ENCODE measurements around the gene SUSD6.

Gene SUSD6

GRCh38 chr14:69650948-69651369 lies 39.6 kb downstream of the SUSD6 start:
- no peak for DNase-seq (ENCODE audit: low read depth in 2 of 2)

GRCh38 chr14:69651664-69652063 lies 40.3 kb downstream of the SUSD6 start:
- no peak for DNase-seq (ENCODE audit: low read depth in 2 of 2)

GRCh38 chr14:69652942-69653684 lies 41.7 kb downstream of the SUSD6 start:
- no peak for DNase-seq (ENCODE audit: low read depth in 2 of 2)

DNA sequence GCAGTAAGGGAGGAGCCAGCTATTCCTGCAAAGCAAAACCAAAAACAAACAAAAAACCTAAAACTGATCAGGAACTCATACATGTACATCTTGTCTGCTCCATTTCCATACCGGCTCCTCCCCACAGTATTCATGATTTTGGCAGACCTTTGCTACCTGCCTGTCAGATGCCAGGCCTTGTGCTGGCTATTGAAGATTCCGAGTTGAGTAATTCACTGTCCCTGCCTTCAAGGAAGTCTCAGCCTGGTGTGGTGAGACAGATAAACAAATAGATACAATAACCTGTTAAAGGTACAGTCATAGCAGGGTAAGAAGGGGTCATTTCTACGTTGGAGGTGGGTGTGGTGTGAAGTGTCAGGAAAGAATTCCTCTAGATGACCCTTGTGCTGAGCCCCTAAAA lies 42.7 kb downstream of the SUSD6 start:
- no peak for DNase-seq (ENCODE audit: low read depth in 2 of 2)

- no peak for DNase-seq (ENCODE audit: low read depth in 2 of 2)
Measured at GRCh38 chr14:69657950-69658355, 46.6 kb downstream of the SUSD6 start.

DNA sequence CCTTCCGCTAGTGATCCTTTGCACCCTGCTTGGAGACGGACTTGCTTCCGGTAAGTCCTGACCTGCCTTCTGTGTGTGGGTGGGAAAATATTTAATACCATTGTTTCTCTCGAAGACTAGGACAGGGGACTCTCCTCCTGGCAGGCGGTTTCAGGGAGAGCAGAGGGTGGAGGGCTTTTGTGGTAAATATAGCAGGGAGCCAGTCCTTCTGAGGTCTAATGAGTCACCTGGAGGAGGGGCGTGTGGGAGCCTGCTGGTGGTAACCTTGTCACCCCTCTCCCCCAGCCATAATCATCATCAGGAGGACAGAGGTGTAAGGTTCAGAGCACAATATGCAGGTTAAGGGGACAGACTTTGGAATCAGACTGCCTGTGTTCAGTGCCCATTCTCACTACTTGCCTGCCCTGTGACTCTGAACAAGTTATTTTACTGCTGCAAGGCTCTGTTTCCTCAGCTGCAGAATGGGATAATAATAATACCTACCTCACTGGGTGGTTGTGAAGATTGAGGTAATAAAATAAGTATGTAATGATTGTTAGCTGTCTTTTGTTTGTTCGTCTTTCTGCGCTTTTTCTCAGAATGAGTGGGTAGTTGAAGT lies 47.4 kb downstream of the SUSD6 start:
- DNase-seq (ENCODE audit: low read depth in 2 of 2), result no peak

DNA sequence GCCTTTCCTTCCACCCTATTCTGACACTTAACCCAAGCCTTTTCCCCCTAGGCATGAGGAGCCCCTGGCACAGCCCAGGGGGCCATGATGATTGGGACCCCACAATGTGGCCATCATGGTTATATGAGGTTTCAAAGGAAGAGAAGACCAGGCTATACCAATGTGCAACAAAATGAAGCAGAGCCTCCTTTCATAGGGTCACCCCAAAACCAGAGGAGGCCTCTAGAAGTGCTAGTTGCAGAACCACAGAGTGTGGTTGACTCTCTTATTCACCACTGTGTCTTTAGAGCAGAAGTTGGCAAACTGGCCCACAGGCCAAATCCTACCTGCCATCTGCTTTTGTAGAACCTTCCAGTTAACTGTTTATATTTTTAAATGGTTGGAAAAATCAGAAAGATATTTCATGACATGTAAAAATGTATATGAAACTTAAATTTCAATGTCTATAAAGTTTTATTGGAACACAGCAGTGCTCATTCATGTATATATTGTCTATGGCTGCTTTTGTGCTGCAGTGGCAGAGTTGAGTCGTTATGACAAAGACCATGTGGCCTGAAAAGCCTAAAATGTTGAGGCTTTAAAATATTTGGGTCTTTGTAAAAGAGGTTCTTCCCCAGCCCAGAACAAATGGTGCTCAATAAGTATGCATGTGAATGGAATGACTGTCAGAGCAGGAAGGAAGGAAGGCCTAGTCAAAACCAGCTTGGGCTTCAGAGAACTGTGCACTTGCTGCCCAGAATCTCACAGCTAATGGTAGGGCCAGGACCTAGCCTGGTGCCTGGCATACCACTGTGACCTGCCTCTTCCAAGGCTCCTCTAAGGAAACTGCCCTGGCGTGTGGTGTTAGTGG lies 49.2 kb downstream of the SUSD6 start:
- DNase-seq (ENCODE audit: low read depth in 2 of 2), result no peak

DNA sequence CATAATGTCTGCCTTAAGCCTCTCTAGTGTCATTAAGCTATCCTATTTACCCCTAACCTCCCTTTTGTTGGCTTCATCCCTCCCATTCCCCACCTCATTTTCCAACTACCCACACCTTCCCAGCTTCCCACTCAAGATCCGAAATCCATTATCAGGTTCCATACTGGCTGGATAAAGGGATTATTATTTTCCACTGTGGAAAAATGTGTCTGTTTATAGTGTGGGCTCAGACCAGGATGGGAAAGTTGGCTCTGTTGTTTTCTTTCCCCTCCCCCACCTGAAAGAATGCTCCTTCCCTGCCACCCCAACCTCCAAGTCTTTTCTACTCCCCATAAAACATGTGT lies 49.8 kb downstream of the SUSD6 start:
- no peak for DNase-seq (ENCODE audit: low read depth in 2 of 2)

GRCh38 chr14:69662636-69663299 lies 51.4 kb downstream of the SUSD6 start:
- no peak for DNase-seq (ENCODE audit: low read depth in 2 of 2)

DNA sequence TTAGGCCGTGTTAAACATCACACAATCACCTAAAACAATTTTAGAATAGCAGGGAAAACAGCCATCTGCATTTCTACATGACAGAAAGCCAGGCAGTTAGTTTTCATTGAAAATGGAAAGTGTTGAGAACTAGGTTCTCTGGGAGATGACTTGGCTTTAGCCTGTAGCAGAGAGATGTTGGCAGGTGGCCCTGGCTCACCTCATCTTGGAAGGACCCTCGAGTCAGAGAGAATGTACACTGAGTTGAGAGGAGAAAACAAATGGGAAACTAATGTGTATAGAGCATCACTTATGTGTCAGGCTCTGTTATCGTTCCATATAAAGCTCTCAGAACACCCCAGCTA lies 51.9 kb downstream of the SUSD6 start:
- DNase-seq (ENCODE audit: low read depth in 2 of 2), result no peak

GRCh38 chr14:69664265-69664664 lies 52.9 kb downstream of the SUSD6 start:
- DNase-seq (ENCODE audit: low read depth in 2 of 2), result no peak

DNA sequence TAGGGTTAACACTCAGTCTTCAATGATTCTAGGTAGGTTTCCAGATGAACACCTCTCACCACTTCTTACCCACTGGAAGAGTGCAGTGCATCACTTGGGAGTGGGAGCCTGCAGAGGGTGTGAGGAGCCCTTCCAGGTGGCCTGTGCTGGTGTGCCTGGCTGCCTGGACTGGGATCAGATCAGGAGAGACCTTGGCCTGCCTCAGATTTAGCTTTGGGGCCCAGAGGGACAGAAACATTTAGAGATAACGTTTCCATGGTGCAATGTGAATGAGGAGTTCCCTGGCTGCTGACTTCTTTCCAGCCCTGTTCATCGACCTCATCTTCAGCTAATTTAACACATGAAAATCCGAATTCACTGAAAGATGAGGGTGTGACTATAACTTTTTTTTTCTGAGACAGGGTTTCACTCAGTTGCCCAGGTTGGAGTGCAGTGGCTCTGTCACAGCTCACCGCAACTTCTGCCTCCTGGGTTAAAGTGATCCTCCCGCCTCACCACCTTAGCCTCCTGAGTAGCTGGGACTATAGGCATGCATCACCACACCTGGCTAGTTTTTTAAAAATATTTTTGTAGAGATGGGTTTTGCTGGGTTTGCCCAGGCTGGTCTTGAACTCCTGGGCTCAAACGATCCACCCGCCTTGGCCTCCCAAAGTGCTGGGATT lies 53.6 kb downstream of the SUSD6 start:
- DNase-seq (ENCODE audit: low read depth in 2 of 2), result no peak

DNA sequence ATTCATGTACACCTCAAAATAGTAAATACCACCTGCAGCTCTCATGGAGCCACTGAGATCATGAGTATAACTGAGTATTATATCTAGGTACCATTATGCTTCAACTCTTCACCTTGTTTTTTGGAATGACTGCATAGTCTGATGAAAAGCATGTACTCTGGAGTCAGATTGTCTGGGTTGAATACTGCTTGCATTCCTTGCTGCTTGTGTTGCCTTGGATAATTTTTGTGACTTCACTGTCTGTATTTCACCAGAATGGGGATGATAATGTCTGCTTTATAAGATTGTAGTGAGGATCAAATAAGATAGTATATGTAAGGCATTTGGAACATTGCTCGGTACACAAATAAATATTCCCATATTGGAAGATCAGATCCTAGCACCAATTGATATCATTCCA lies 54.2 kb downstream of the SUSD6 start:
- no peak for DNase-seq (ENCODE audit: low read depth in 2 of 2)

DNA sequence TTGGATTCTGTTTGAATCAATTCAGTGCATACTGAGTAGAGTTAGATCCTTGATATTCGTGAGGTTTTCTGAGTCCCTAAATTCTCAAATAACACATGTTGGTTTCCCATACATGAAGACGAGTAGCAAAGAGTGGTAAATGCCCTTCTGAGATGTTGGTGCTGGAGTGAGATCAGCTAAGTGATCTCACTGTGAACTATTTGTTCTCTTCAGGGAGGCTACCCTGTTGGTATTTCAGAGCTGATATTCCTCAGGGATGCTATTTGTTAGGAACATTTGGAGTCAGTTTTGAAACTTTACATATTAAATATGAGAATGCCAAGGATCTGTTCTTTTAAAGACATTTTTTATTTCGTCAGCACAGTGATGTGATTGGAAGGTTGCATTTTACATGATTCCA lies 54.7 kb downstream of the SUSD6 start:
- no peak for DNase-seq (ENCODE audit: low read depth in 2 of 2)

DNA sequence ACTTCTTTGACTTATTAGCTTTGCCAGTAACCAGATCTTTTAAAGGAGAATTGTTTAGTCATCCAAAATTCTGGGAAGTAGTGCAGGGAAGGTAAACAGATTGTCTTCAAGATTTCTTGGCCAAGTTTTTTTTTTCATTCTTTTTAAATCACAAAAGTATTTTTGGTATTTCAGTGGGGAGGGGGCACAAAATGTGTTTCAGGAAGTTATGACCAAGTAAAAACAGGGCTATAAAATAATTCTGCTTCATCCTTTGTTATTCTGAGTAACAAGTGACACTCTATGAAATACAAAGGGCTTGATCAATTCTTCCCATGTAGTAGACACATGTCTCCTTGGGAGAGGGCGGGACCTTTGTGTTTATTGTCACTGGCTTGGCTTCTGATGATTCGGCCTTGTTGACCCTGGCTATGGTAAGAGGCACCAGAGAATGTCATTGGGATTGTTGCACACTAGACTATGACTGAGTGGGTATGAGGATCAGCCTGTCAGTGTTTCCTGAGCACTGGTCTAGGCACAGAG lies 55.4 kb downstream of the SUSD6 start:
- DNase-seq (ENCODE audit: low read depth in 2 of 2), result no peak

DNA sequence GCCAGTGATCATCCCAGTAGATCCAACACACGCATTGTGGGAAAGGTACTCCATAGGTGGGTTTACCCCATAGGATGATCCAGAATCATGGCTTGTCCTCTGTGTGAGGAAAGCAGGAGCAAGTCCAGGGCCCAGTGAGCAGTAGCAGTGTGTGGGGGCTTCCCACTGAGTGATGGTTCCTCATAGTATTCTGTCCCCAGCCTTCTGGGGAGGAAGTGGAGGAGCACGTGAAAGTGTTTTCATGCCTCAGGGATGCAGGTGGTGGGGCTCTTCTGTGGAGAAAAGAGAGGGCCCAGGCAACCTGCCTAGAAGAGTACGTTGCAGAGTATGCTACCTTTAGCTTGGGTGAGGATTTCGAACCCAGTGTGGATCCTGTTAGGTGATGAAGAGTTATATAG lies 56.5 kb downstream of the SUSD6 start:
- DNase-seq (ENCODE audit: low read depth in 2 of 2), result no peak

GRCh38 chr14:69669375-69669774 lies 58.0 kb downstream of the SUSD6 start:
- no peak for DNase-seq (ENCODE audit: low read depth in 2 of 2)

GRCh38 chr14:69670093-69670492 lies 58.7 kb downstream of the SUSD6 start:
- no peak for DNase-seq (ENCODE audit: low read depth in 2 of 2)

DNA sequence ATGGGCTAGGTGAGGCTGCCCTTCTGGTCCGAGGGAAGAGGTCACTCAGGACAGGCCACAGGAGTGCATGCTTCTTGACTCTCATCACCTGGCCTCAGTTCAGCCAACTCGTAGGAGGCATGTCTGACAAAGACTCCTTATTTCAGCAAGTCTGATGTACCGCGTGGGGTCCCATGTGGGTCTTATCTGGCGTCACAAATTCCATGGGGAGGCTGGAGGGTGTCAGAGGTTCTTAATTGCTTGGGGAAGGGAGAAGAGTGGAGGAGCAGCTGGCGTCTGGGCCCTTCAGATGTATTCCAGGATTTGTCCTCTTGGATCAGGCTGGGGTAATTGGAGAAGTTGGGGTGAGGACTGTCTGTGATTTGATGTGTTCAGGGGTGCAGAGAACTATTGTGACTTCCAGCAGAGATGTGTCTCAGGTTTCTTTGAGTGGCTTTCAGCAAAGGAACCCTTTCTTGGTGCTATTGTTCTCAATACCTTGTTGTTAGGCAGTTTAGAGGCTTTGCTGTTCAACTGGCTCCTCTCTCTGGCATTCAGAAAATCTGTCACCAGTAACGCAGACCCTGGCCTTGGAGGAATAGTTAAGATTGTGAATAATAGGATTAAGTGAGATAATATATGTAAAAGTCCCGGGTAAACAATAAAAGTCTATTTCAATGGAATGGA lies 60.1 kb downstream of the SUSD6 start:
- DNase-seq (ENCODE audit: low read depth in 2 of 2), result no peak

DNA sequence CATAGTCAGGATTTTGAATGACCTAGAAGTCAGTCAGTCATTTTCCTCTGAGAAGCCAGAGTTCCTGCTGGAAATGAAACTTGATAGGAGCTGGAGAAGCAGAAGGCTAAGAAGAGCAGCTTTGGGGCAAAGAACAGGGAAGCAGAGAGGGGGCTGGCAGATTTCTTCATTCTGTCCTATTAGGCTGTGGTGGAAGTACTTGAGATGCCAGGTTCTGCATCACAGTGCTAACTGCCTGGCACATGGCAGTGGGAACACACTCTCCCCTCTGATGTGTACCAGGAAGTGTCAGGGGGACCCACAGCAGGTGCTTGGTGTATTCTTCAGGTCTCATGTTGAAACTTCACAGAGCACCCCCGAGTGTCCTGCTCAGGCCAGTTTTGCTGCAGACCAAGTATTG lies 61.0 kb downstream of the SUSD6 start:
- no peak for DNase-seq (ENCODE audit: low read depth in 2 of 2)

GRCh38 chr14:69673104-69673503 lies 61.7 kb downstream of the SUSD6 start:
- DNase-seq (ENCODE audit: low read depth in 2 of 2), result no peak
